Right kidney (tissue), 1 donor: ENCODE measurements around the gene BCL6.

ENCODE experiments used
- DNase-seq: peaks from one replicate; pipeline ENCODE4 v3.0.0-alpha.2; 2016

Gene BCL6

DNA sequence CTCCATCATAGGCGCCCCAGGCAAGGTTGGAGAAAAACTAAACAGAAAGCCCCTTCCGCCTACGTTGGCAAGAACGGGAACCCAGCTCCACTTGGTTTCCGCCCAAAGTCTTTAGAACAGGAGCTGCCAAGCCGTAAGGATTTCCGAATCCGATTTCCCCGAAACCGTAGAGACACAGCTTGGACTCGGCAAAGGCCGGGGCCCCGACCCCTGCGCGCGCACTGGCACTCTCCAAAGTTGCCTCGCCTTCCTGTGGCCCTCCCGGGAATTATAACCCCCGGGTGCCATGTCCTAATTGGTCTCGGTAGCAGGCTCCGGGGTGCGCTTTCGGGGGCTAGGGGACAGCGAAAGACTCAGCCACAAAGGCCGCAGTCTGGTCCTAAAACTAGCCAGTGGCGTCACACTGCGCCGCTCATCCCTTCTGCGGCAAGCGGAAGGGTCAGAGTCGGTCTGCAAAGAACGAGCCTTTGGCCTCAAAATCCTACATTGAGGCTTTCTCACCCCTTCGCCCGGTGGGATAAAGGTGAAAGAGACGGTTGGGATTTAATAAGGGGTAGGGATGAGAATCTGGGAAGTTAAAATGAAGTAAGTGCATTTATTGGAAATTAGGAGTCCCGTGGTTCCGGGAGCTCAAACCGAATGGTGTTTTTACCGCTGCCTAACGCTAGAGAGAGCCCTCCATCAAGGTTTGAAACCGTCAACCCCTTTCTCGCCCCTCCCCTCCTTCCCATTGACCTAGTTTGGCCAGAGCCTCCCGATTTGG is 6.8 kb downstream of the BCL6 start:
- DNase-seq, result peak; percentile 93

DNA sequence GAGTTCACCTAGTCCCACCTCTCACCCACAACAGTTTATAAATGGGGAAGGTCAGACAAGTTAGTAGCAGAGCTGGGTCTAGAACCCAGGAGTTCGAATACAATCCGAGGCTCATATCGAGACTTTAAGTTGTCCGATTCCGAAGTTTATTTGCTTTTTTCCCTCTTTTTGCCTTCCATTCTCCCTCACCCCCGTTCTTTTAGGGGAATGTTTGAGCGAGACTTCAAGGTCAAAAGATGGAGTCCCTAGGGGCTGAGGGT is 7.3 kb downstream of the BCL6 start:
- DNase-seq, result peak; percentile 79

DNA sequence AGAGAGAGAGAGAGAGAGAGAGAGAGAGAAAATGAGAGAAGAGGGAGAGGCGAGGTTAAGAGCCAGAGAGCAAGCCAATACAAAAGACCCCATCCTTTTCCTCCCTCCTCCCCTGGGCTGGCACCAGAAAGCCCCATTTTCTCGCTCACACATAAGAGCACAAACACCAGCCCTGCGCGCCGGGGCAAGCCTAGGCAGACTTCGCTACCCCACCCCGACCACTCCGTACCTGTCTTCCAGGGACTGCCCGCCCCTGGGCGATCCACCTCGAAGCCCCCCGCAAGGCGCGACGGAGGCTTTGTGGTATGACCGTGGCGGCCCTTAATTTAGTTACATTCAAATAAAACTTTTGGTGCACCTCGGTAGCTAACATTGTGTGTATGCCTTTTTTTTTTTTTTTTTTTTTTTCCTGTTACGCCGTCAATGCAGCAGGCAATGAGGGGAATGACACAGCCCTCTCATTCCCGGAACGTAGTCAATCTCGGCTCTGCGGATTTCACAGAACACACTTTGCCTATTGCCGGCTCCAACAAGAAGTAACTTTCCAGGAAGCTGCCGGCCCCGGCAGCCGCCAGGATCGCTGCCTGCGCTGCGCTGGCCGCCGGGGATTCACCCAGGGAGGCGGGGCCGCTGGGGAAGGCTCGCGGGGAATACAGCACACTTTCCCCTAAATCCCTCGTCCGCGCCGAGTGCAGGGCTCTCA is 7.7 kb downstream of the BCL6 start:
- DNase-seq, result peak; percentile 72

DNA sequence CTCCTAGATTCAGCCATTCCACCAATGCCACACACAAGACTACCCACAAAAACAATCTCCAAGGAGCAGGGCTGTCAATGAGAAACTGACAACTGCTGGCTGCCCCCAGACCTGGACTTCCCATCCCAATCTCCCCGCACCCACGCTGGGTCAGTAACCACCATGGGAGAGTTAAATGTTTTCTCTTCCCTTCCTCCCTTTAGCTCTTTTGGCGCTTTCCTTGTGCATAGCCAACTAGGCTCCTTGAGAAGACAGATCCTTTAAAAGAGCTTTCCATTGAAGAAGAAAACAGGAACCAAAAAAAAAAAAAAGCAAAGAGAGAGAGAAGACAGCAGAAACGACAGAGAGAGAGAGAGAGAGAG is 8.3 kb downstream of the BCL6 start:
- DNase-seq, result no peak

DNA sequence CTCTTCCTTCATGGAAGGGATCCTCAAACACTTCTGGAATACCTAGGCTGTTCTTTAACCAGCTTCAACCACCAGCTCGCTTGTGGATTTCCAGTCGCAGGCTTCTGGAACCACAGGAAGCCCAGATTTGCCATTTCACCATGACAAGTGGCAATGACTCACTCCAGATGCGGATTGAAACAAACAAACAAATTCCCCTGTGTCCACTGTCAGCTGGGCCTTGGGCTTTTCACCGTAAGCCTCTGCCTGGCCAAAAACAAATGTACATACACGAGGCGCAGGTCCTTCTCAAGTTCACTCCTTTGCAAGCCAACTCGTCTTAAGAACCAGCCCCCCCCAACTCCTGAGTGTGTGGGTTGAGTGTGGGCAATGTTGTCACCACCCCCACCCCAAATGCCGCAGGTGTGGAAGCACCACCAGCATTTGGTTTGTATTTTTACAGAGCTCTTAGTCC is 8.8 kb downstream of the BCL6 start:
- no peak for DNase-seq

DNA sequence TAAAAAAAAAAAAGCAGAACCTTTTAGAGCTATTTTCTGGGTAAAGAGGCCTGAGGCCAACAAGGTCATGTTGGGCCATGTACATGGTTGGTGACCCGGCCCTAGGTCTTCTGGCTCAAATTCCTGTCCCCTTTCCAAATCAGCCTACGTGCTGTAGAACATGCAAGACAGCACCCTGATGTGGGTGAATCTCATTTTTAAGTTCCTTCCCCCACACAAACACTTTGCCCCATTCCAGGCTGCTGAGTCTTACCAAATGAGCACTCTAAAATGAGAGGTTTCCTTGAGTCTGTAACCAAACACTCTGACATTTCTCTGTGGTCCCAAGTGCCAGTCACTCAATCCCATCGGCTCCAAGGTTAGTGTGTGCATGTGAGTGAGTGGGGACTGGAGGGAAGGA is 9.4 kb downstream of the BCL6 start:
- no peak for DNase-seq

DNA sequence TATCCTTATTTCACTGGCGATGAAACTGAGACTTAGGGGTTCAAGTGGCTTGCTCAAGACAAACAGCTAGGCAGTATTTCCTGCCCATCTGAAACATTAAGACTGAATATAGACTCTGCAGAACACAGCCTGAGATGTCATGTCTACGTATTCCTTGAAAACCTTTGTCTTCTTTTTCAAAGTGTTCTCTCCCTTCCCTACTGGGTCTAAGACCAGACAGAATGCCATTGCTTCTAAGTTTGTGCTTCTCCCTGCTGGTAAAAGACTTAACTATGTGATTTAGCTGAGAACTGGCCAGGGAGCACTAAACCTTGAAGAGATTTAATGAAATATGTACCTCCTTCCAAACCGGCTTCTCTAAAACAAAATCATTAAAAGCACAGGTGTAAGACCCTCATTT is 9.9 kb downstream of the BCL6 start:
- no peak for DNase-seq

DNA sequence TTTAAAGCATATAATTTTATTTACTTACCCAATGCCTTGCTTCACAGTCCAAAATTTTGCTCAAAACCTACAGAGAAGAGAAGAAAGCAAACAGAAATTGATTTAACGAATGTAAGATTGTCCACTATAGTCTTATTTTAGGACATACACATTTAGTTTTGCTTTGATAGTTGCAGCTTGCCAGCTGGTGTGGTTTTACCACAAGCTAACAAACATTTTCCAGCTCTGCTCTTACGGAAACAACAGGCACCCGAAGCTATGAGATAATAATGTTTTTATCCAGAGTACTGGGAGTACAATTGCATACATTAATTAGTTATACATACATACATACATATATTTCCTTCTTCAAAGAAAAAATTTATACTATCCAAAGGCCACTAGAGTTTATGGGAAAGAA is 10.4 kb downstream of the BCL6 start:
- DNase-seq, result no peak

DNA sequence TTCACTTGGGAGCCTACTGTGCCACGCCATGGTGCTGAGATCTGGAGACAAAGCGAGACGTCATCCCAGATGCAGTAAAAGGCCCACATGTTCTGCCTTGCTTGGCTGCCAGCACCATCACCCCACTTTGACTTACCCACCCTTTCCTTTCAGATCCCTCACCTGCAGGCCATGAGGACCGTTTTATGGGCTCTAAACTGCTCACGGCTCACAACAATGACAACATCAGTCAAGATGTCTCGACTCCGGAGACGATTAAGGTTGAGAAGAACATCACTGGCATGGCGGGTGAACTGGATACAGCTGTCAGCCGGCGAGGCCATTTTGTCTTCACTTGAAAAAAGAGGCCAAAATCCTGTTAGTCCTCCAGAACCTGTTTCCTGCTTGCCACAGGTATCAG is 11.9 kb downstream of the BCL6 start:
- DNase-seq, result no peak

DNA sequence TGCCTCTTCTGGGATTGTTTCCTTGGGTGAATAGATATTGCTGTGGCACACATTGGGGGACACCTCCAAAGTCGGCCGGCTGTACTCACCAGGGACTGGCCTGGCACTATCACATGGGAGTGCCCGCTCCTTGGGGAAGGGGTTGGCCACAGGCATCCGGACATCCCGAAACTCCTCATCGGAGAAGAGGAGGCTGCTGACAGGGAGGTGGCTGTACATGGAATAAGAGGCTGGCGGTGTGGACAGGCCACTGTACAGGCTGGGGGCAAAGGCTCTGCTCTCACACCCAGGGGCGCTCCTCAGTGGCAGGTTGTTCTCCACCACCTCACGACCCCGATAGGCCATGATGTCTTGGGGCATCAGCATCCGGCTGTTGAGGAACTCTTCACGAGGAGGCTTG is 15.7 kb downstream of the BCL6 start:
- DNase-seq, result no peak

DNA sequence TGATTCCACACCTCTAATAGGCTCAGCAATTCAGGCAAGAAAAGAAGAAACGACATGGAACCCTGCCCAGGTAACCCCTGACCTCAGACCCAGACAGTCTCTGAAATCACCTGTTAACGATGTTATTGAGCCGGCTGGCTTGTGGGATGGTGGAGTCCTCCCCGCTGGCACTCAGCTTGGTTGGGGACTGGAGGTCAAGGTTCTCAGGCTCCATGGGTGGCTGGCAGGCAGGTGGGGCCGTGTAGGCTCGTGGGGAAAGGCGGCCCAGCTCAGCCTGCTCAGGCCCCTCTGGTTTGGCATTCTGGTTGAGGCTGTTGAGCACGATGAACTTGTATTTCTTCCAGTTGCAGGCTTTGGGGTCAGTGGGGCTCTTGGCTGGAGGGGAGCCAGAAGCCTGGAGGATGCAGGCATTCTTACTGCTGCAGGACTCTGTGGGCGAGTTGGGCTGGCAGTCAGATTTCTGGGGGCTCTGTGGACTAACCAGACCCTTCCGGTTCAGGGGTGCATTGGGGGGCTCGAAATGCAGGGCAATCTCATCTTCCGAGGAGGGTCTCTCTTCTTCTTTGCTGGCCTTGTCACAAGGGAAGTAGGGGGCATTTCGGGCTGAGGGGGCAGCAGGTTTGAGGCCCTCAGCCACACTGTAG is 16.2 kb downstream of the BCL6 start:
- no peak for DNase-seq

DNA sequence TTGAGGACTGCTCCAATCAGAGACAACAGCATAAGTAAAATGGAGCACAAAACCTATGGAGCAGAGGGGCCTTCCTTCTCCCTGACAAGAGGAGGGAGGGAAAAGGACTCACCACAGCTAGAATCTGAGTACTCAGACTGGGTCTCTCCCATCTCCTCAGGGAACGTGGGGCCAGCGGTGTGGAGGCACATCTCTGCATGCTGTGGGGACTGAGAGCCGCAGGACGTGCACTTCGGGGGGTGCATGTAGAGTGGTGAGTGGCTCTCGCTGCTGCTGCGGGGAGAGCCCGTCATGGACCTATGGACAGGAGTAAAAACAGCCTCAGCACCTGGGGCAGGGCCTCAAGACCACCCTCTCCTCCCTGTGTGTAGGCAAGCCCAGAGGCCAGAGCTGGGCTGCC is 17.0 kb downstream of the BCL6 start:
- DNase-seq, result no peak

DNA sequence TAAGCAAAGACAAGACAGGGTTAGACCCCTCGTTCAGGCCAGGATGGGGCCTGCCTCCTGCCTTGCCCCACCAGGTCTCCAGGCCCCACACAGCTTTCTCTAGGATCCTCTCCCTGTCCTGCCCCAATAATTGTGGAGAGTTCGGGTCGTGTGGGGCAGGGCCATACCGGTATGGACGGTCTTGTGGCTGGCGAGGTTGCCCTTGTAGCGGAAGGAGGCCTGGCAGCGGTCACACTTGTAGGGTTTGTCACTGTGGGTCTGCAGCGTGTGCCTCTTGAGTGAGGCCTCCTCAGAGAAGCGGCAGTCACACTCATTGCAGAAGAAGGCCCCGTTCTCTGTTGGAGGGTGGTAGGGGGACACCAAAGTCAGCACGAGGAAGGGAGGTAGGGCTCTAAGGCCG is 18.7 kb downstream of the BCL6 start:
- no peak for DNase-seq

DNA sequence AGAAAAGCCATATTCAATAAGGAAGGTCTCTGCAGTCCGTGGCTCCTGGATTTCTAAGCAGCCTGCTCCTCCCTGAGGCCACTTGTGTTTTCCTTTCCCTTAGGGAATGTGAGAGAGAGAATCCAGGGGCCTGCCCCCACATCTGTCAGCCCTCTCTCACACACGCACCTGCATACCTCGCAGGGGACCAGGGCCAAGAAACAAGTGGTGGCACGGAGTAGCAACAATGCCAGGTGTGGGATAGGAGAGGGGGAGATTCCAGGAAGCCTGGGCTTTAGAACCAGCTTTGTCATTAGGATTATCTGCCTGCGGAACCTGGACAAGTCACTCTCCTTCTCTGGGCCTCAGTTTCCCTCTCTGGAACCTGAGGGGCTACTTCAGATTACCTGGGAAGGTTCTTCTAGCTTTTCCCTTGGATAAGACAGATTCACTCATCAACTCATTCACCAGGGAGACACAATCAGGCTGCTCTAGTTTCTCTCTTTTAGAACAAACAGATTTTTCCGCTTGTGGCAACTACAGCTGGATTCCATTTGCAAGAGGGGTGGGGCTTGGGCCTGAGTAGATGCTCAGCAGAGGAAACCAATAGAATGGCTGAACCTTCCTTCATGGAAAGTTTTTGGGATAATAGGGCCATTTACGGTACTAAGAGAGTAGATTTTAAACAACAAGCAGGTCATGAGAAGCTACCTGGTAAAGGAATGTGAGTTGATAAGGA is 19.5 kb downstream of the BCL6 start:
- DNase-seq, result no peak

DNA sequence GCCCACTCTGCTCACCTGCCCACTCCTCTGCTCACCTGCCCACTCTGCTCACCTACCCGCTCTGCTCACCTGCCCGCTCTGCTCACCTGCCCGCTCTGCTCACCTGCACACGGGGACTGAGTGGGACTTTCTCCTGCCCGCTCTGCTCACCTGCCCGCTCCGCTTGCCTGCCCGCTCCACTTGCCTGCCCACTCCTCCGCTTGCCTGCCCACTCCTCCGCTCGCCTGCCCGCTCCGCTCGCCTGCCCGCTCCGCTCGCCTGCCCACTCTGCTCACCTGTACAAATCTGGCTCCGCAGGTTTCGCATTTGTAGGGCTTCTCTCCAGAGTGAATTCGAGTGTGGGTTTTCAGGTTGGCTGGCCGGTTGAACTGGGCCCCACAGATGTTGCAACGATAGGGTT is 20.0 kb downstream of the BCL6 start:
- DNase-seq, result no peak

DNA sequence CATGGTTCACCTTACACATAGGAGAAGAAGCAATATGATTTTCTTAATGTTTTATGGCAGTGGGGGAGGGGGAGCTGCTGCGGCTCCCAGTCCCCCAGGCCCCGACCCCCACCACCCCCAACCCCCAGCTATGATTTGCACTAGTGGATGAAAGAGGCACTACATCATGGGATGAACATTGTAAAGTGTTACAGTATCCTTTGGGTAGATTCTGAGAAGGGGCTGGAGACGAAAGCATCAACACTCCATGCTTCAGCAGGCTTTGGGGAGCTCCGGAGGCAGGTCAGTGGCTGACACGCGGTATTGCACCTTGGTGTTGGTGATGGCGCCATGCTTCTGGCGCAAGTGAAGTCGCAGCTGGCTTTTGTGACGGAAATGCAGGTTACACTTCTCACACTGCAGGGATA is 23.1 kb downstream of the BCL6 start:
- DNase-seq, result no peak

DNA sequence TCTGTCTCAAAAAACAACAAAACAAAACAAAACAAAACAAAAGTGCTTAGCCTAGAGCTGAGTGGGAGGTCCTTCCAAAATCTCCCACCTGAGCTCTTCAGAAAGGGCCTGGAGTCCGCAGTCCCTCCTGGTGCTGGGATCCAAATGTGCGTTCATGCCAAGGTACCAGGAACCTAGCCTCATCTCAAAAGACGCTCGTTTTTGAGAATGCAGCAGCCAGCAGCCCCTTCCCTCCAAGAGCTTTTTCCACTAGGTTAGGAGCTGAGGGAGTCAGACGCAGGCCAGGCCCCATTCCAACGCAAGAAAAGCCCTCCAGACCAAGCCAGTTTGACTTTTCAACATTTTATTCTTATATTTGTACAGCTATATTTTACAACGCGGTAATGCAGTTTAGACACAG is 24.2 kb downstream of the BCL6 start:
- no peak for DNase-seq

DNA sequence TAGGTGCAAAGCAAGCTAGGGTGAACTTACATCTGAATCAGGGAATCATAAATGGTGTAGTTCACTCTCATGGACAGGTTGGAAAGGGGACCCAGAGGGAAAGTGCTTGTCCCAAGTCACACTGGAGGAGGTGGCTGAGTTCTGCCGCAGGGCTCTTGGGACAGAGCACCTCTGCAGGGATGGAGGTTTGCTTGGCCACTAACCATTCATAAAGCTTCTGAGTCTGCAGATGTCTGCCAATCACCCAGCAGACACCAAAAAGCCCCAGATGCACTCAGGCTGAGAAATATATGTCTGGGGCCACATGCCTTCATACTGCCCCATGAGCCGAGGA is 25.0 kb downstream of the BCL6 start:
- DNase-seq, result no peak

DNA sequence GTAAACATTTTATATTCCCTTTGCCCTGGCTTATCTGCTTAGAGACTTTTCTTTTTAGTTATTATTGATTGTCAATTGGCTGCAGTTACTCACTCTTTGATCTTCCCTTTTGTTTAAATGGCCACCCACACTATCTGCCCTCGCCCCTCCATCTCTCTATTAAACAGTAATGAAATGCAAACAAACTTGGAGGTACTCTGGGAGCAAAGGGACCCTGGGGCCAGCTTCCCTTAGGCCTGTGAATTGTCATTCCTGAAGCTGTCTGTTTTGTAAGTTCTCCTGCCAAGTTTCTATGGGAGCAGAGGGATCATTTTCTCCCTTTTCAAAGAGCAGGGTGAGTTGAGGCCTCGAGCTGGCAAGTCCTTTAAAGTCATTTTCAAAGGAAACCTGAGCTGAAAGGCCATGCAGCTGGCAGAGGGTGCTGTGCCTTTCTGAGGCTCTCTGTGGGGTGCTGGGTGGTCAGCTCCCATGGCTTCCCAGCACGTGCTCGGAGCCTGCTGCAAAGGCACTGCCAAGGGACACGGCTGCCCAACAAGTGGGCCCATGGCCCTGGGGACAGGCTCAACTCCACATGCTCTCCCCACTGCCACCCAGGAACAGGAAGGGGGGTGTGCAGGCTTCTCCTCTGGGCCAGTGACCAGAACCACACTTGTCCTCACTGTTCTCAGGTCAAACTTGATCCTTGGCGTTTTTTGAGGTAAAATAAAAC is 25.5 kb downstream of the BCL6 start:
- no peak for DNase-seq

DNA sequence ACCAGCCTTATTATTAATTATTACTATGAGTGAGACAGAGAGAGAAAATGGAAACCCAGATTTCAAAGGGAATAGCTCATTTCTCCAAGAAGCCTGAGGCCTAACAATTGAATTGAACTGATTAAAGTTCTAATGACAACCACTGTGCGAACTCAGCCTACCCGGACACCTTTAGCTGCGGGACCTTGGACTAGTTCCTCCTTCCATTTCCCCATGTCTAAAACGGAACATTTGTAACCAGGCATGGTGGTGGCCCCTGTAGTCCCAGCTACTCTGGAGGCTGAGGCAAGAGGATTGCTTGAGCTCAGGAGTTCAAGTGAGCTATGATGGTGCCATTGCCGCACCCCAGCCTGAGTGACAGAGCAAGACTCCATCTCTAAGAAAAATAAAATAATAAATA is 26.5 kb downstream of the BCL6 start:
- DNase-seq, result no peak

DNA sequence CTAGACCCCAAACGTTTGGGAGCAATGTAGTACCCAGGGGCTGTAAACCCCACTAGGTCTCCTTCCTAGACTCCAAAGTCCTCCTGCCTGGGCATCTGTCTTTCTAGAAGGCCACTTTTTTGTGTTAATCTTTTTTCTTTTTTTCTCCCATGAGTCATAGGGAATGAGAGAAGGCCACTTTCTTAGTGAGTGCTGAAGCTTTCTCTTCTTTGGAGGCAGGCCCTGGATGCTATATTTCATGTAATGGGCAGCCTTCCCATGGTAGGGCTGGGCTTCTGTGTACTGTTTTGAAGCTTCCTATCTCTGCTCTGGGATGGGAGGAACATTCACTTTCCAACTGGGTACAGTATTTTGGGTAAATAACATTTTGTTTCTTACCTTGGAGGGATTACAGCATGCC is 27.7 kb downstream of the BCL6 start:
- DNase-seq, result no peak

DNA sequence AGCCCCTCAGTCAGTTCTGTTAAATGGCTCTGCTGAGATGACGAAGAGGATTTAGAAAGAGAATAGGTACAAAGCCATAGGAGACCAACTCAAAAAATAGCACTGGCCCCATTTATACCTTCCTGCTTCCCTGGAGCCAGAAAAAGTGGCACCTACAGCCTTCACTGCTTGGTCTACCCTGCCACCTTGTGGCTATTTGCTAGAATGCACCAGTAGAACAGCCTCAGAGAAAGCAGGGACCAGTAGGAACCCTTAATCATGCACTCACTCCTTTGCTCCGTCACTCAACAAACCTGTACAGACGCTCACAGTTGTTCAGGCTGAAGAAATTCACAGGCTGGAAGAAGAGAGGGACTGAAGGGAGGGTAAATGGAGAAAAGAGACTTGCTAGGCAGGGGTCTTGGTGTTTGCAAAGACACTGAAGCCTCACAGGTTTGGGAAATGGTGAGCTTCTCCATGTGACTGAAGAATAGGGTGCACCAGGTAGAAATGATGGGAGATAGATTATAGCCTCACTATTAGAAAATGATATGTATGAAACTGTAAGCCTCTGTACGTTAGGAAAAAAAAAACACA is 30.8 kb downstream of the BCL6 start:
- no peak for DNase-seq

DNA sequence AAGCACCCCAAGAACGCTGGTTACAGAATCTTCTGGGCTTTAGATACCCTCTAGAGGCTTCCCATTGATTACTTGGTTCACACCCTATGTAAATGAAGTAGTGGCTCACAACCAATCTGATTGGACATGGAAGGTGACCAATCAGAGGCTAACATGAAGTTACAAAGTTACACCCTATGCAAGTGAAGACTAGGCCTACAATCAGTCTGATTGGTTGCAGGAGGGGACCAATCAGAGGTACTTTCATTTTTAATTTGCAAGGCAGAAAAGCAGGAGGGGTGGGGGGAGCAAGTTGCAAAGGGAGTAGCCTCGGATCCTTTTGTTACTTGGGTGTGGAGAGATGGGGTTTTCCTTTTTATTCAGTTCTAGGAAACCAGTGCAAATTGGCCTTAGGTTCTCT is 31.8 kb downstream of the BCL6 start:
- no peak for DNase-seq
